IMR-90 (cell line): ENCODE measurements around the gene RNF144A.

ENCODE experiments used
- CEBPB ChIP-seq: IDR thresholded peaks from 2 replicates; pipeline ENCODE4 v1.6.1; 2012; ENCODE audit warnings: low read depth, low read length, improper control_type of control experiment
- CTCF ChIP-seq: conservative IDR thresholded peaks from 2 replicates; pipeline ENCODE4 v1.5.1; 2012; ENCODE audit warnings: mild to moderate bottlenecking, low read depth, low read length, improper control_type of control experiment
- POLR2A ChIP-seq: IDR thresholded peaks from 2 replicates; pipeline ENCODE4 v1.6.1; 2012; ENCODE audit warnings: mild to moderate bottlenecking, low read depth, low read length
- RAD21 ChIP-seq: IDR thresholded peaks from 2 replicates; pipeline ENCODE4 v1.6.1; 2012; ENCODE audit warnings: low read length, improper control_type of control experiment
- RFX5 ChIP-seq: IDR thresholded peaks from 2 replicates; pipeline ENCODE4 v1.8.0; 2012; ENCODE audit warnings: low read depth, mild to moderate bottlenecking, low read length, moderate library complexity

DNA sequence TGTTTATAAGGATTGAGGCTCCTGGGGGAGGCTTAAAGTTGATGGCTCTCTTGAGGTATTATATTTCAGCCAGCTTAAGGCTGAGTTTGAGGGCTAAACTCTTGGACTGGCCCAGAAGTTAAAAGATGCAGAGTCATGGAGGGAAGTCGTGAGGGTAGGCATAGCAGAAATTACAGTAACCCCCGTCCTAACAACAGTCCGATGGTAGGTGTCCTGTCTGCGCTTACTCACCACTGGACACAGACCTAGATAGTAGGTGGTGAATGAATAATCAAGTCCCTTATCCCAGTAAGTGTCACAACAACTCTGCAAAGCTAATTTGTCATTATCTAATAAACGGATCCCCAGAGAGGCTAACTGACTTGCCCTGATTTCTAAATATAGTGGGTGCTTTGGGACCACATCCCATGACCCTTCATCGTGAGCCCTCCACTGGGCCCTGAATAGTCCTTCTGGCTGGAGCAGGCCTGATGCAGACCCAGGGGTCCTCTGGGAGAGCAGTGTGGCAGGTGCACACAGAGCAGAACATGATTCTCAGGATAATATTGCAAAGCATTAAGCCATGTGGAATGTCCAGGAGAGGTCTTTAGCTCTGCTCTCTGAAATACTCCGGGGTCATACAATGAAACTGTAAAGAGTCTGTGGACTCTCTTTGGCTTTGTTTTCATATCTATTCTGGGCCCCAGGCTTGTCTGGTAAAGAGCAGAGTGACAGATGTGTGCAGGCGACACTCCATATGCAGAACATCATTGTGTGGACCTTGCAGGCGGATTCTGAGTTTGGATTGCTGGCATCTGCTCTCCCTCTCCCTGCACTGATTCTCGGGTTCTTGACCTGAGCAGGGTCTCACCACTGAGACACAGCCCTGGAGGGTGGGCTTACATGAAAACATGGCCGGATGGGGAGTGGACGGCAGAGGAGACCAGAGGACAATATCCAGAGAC, 98.1 kb downstream of the RNF144A start:
- TF ChIP-seq CTCF (no peak), RAD21 (no peak), POLR2A (no peak), CEBPB (no peak), RFX5 (no peak)
